Stimulated activated CD4-positive, alpha-beta T cell treated with anti-CD3 and anti-CD28 coated beads, Interleukin-2, amount 100 ng/mL, for 4 hours (primary cell): Measurements from ENCODE around the gene TCIRG1.
"Not testable (repeated sequence)": the region's sequence is repeated elsewhere in the genome, so short reads cannot be mapped to it uniquely, and the experiment has no call there.

Experiments
- DNase-seq: peaks from one replicate; pipeline ENCODE4 v3.0.0-alpha.2; 2020; ENCODE audit warnings: low read depth

The TCIRG1 gene

DNA sequence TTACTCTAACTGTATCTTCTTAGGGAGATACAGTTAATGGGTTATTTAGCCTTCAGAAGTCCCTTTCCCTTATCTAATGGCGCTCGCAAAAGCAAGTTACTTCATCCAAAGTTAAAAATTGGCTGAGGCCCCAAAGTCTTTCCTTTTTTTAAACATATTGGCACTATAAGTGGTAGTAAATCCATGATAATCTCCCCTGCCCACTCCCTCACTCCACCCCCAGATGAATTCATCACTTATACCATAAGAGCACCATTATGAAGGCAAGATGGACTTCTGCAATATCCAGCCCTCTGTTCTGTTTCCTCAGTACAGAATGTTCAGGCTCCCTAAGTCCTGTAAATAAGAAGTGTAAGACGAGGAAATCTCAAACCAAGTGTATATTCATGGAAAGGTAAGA lies 44.7 kb downstream of the TCIRG1 start:
- DNase-seq, result no peak

DNA sequence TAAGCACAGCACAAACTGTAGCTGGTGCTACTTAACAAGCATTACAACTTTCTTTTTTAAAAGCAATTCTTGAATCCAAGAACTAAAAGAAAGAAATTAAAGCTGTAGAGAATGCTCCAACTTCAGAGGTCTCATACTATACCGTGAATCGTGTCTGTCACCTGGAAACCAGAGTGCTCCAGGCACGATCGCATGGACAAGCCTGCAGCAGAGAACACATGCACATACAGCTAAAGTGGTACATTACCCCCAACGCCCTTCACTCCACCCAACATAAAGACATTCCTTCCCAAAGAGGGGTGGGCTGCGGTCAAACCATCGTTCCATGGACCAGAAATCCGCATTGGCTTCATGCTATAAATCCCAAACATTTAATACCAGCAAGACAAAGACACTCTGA lies 50.9 kb downstream of the TCIRG1 start:
- no peak for DNase-seq

DNA sequence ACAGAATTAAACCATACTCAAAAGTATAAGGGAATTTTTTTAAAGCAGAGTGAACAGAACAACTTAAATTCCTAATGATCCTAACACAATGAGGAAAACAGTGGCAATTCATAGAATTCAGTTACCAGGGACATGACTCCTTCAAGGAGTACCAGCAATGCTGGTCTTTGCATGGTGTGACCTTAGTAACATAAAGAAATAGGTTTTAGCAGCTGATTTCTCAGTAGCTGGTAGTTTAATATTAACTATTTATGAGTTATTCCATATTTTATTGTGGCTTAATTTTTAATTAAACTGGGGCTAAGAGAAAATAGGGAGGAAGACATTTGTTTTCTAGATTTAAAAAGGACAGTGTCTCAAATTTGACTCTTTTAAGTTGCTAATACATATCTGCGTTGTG lies 51.5 kb downstream of the TCIRG1 start:
- DNase-seq, result no peak

DNA sequence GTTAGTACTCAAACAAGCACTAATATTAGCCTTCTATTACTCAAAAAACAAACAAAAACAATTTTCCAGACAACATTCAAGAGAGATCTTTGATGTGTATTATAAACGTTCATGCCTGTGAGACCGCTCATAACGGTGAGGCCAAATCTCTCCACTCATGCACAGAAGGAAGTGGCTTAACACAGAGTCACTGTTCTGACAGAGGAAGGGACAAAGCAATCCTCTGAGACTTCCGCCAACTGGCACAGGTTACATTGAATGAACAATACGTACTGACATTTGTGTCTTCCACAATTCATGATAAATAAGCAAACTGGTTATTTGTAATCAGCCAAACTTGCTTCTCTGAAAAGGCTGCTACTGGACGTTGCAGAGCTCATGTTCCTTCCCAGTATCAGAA lies 51.9 kb downstream of the TCIRG1 start:
- no peak for DNase-seq

DNA sequence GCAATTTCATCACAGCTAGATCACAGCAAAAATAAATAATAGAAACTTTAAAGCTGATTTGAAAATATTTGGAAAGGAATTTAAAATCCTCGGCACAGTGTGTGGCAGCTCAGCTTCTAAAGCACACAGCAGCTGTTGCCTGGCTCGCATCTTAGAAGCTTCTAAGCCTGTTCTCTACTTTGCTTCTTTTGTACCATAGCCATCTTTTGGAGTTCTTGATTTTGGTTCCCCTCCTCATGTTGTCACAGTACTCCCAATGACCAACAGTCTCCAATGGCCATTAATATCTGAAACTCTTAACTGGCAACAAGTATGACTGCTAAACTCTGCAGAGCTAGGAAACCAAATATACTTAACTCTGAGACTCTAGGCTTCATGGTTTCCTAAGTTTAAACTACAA lies 53.6 kb downstream of the TCIRG1 start:
- no peak for DNase-seq

DNA sequence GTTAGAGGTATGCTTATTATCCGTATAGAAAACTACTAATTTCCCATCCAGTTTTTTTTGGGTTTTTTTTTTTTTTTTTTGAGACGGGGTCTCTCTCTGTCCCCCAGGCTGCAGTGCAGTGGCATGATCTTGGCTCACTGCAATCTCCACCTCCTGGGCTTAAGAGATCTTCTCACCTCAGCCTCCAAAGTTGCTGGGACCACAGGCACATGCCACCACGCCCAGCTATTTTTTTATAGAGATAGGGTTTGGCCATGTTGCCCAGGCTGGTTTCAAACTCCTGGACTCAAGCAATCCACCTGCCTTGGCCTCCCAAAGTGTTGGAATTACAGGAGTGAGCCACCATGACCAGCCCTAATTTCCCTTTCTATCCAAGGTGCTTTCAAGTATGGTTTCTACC lies 54.1 kb downstream of the TCIRG1 start:
- DNase-seq, result not testable (repeated sequence)

DNA sequence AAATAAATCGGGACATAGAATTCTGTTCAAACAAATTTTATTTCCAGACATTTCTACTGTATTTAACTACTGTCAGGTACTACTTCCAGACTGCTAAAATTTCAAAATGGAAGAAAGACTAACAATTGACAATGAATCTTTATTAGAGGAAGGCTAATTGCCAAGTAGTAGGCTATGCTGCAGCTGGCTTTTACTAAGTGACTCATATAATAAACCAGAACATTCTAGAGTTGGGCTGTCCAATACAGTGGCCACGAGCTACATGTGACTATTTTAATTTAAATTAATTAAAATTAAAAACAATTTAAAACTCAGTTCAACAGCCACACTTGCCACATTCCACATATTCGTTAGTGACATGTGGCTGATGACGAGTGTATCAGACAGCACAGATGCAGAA lies 54.7 kb downstream of the TCIRG1 start:
- DNase-seq, result no peak

DNA sequence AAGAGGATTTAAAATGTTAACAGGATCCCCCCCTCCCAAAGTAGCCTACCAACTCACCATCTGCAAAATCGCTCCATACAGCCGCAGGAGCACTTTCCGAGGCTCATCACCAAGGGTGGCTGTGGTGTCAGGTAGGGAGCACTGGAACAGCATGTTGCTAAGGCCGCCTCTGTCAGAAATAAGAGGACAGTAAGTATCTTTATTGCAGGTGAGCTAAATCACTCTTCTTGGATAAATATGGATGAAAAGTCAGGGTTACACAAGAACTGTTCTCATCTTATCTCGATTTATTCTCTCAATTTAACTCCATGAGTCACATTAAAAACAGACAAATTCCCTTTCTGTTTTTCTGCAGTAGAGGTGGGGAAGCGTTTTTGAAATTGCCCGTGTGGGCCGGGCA lies 58.1 kb downstream of the TCIRG1 start:
- no peak for DNase-seq

DNA sequence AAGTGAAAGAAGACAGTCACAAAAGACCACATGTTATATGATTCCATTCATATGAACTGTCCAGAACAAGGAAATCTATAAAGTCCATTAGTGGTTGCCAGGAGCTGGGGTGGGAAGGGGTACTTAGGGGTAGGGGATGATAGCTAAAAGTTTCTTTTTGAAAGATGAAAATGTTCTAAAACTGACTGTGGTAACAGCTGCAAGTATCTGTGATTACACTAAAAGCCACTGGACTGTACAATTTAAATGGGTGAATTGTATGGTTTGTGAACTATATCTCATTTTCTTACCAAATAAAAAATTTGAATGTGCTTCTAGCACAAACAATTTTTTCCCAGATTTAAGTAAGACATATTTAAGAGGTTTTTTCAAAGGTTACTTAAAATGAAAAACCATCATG lies 60.2 kb downstream of the TCIRG1 start:
- no peak for DNase-seq

DNA sequence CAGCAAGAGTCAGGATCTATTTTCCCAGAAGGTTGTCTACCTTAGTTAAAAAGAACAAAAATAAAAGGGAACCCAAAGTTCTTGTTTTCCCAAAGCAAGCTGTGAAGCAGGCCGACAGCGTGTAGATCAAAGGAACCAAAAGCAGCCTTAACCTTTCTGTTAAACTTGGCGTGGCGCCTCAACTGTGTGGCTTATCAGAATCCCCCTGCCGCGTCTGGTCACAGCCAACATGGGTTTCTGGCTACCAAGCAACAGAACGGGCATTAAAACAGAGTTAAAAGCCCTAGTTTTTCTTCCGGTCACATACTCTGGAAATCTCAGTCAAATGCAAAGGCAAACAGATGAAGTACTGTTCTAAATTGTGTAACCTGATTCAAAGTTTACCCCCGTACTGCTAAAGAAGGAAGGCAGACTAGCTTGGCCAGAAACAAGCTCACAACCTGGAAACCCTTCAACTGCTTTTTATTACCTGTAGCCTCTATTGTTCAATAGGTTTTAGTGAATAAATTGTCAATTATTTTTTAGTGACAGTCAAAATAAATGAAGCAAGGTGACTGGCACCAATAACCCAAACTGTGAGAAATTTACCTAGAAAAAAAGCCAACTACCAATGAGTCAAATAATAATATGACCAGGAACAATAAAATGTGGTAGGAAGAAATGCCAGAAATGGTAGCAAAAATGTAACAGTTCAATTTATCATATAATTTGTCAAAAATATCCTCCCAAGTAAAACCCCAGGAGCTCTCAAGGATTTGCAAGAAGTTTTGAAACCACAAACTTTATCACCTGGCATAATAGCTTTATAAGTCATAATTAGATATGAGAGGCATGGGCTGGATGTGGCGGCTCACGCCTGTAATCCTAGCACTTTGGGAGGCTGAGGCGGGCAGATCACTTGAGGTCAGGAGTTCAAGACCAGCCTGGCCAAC lies 60.9 kb downstream of the TCIRG1 start:
- no peak for DNase-seq
